GM12878 (cell line): ENCODE results near the gene ANO3. TPM values are rescaled to one million over a fixed set of nuclear protein-coding genes. Genes with fewer than 3 reads are reported as not detected.

Experiments used
- ATAC-seq: fragments of 200-7000 bp; cut with Tn5 transposase; 3 replicates; pipeline ENCODE4 v1.9.1; 2020; ENCODE audit warnings: mild to moderate bottlenecking, moderate library complexity
- BruUV-seq: library from RNA; stranded (reverse); fragments of 400-500 nt; replicated peaks from 2 replicates; lab custom pipeline; 2021; lab: Mats Ljungman, UMichigan
- CTCF ChIA-PET: fragments of 300-600 bp; sonication (Branson Sonifier 250); formaldehyde crosslinking; extraction: SDS; loops from one replicate; lab custom pipeline; 2021; ENCODE audit warnings: inconsistent platforms; lab: Yijun Ruan, JAX
- POLR2A ChIA-PET: fragments of 350-600 bp; formaldehyde crosslinking; extraction: SDS; loops from one replicate; lab custom pipeline; 2021; ENCODE audit warnings: inconsistent platforms; lab: Charles Lee
- RAD21 ChIA-PET: fragments of 300-600 bp; sonication (Branson Sonifier 250); formaldehyde crosslinking; loops from one replicate; lab custom pipeline; 2023; ENCODE audit warnings: antibody characterized with exemption; ENCODE audit not compliant: unreplicated experiment; lab: Charles Lee
- SMC1A ChIA-PET: fragments of 300-600 bp; sonication (Branson Sonifier 250); formaldehyde crosslinking; loops from one replicate; lab custom pipeline; 2023; ENCODE audit not compliant: unreplicated experiment, uncharacterized antibody; lab: Charles Lee
- DNase-seq: peaks from one replicate; pipeline ENCODE4 v3.0.0-alpha.2; 2011; ENCODE audit warnings: low read depth, low spot score
- FAIRE-seq: peaks from 3 replicates; lab custom pipeline; 2011; peaks lifted over from hg19 to GRCh38; lab: Jason Lieb, UNC
- H2AFZ ChIP-seq: 2 replicates; pipeline ENCODE4 v1.6.0; 2011; ENCODE audit warnings: low read depth, low read length, control low read depth; ENCODE audit not compliant: control insufficient read depth
- H3K27ac ChIP-seq: 2 replicates; pipeline ENCODE4 v1.5.1; 2011; ENCODE audit warnings: control low read depth; ENCODE audit not compliant: control insufficient read depth, insufficient read depth
- H3K27me3 ChIP-seq, 2 experiments: replicated peaks in 1 of 2; 2 replicates each; pipeline versions ENCODE4 v1.6.0 to v1.6.1; 2011; ENCODE audit warnings: low read length in 1 of 2; ENCODE audit not compliant: control insufficient read depth in 2 of 2, insufficient read depth in 2 of 2
- H3K36me3 ChIP-seq, 2 experiments: 2 replicates each; pipeline ENCODE4 v1.5.1; 2011; ENCODE audit warnings: low read length in 1 of 2; ENCODE audit not compliant: control insufficient read depth in 2 of 2, insufficient read depth in 2 of 2
- H3K4me1 ChIP-seq: 2 replicates; pipeline ENCODE4 v1.6.1; 2011; ENCODE audit warnings: mild to moderate bottlenecking, low read length, moderate library complexity, mixed read lengths; ENCODE audit not compliant: control insufficient read depth, insufficient read depth
- H3K4me2 ChIP-seq: 2 replicates; pipeline ENCODE4 v1.6.0; 2011; ENCODE audit warnings: control low read depth; ENCODE audit not compliant: control insufficient read depth, insufficient read depth
- H3K4me3 ChIP-seq: fragments of 200-600 bp; sonication (generic); 2 replicates; pipeline ENCODE4 v1.5.1; 2016
- H3K79me2 ChIP-seq: 2 replicates; pipeline ENCODE4 v1.6.0; 2011; ENCODE audit warnings: low read length; ENCODE audit not compliant: control insufficient read depth, insufficient read depth
- H3K9ac ChIP-seq: 2 replicates; pipeline ENCODE4 v1.8.0; 2011; ENCODE audit warnings: low read length, control low read depth, mixed read lengths; ENCODE audit not compliant: control insufficient read depth, insufficient read depth
- H3K9me3 ChIP-seq: replicated peaks from 3 replicates; pipeline ENCODE4 v1.5.1; 2011; ENCODE audit warnings: mild to moderate bottlenecking, low read length; ENCODE audit not compliant: control insufficient read depth, insufficient read depth
- H4K20me1 ChIP-seq: 2 replicates; pipeline ENCODE4 v1.6.0; 2011; ENCODE audit not compliant: control insufficient read depth, insufficient read depth
- BACH1 ChIP-seq: fragments of 450-650 bp; IDR thresholded peaks from 2 replicates; pipeline ENCODE4 v1.6.1; 2017; ENCODE audit warnings: mild to moderate bottlenecking, borderline replicate concordance
- DPF2 ChIP-seq: fragments of 450-650 bp; IDR thresholded peaks from 2 replicates; pipeline ENCODE4 v1.6.1; 2017; ENCODE audit warnings: mild to moderate bottlenecking
- FOXM1 ChIP-seq: IDR thresholded peaks from 2 replicates; pipeline ENCODE4 v1.6.1; 2012; ENCODE audit warnings: low read depth, mild to moderate bottlenecking, inconsistent platforms, low read length, moderate library complexity
- KDM1A ChIP-seq: fragments of 200-600 bp; sonication (generic); IDR thresholded peaks from 2 replicates; pipeline ENCODE4 v1.6.1; 2016; ENCODE audit warnings: borderline replicate concordance
- STAT1 ChIP-seq: fragments of 450-650 bp; conservative IDR thresholded peaks from 2 replicates; pipeline ENCODE4 v1.6.1; 2014; ENCODE audit warnings: antibody characterized with exemption, mild to moderate bottlenecking
- ZNF217 ChIP-seq: fragments of 450-650 bp; IDR thresholded peaks from 2 replicates; pipeline ENCODE4 v1.6.1; 2017; ENCODE audit warnings: antibody characterized with exemption, mild to moderate bottlenecking
- ZZZ3 ChIP-seq: IDR thresholded peaks from 2 replicates; pipeline ENCODE4 v1.6.1; 2011; ENCODE audit warnings: low read depth; ENCODE audit not compliant: control insufficient read depth, insufficient read length
- WGBS: methylation state at CpG from one replicate; pipeline ENCODE4 v1.1.6; 2016; ENCODE audit warnings: low lambda C conversion rate; ENCODE audit not compliant: insufficient replicate concordance, insufficient coverage; ENCODE audit errors: missing lambda C conversion rate; 5-methylcytosine and 5-hydroxymethylcytosine counted together
- in situ Hi-C: fragments of 300-500 bp; cut with MboI; formaldehyde crosslinking; loops from 9 replicates; pipeline ENCODE4 v1.14.3; 2018; ENCODE audit warnings: mixed read lengths
- intact Hi-C: fragments of 100-400 bp; cut with micrococcal nuclease; formaldehyde crosslinking; loops from one replicate; pipeline ENCODE4 v1.14.2; 2022; ENCODE audit not compliant: unreplicated experiment
- polyA plus RNA-seq, 11 experiments: library from polyadenylated mRNA; depleted of rRNA in 4 of 11; unstranded in 6 of 11; stranded (reverse) in 5 of 11; fragments of >200 nt; fragmentation: Nextera tagmentation in 4 of 11; fragmentation: Illumina TruSeq in 1 of 11; extraction: Ambion mirVana in 4 of 11; extraction: Trizol in 1 of 11; gene quantifications; 1 replicate in 1 of 11; 2 replicates in 10 of 11; pipeline versions ENCODE4 v1.2.1 to v1.2.3, GENCODE V29; 2011 to 2016; ENCODE audit warnings: inconsistent platforms in 2 of 11, missing spikeins in 2 of 11, low read depth in 1 of 11
- total RNA-seq, 4 experiments: library from RNA; depleted of rRNA in 3 of 4; stranded (reverse); fragments of >200 nt in 3 of 4; fragmentation: Illumina TruSeq in 1 of 4; extraction: Trizol in 1 of 4; gene quantifications; 2 replicates each; pipeline versions ENCODE4 v1.2.1 to v1.2.3, GENCODE V29; 2013 to 2021
- TF ChIP-seq, protein P1 (sequence below): fragments of 450-650 bp; IDR thresholded peaks from 2 replicates; pipeline ENCODE4 v1.6.1; 2016; ENCODE audit warnings: mild to moderate bottlenecking, moderate library complexity, borderline replicate concordance

ANO3 gene
- total and polyA plus RNA-seq, 10 of the 15 experiments (the other 5 are each of a cell fraction or from before 2014, with no cell fraction given): 0.13 to 5.9 (median 0.44) TPM

DNA sequence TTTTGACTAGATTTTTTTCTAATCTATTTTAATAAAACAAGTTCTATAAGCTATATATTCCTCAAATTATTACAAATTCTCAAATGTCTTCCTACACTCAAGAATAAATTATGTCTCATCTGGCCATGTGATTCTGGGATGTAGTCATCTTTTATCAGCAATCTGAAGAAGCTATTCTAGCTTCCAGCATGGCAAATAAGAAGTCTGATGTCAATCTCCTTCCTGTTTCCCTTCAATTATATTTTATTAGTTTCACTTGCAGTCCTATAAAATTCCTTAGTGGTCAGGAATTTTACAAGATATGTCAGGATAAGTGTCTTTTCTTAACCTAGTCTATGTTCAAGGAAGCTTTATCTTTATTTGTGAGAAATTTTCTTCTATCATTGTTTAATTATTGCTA is 10.4 kb upstream of the ANO3 start (continued):
- TF ChIP-seq, protein P1, sequence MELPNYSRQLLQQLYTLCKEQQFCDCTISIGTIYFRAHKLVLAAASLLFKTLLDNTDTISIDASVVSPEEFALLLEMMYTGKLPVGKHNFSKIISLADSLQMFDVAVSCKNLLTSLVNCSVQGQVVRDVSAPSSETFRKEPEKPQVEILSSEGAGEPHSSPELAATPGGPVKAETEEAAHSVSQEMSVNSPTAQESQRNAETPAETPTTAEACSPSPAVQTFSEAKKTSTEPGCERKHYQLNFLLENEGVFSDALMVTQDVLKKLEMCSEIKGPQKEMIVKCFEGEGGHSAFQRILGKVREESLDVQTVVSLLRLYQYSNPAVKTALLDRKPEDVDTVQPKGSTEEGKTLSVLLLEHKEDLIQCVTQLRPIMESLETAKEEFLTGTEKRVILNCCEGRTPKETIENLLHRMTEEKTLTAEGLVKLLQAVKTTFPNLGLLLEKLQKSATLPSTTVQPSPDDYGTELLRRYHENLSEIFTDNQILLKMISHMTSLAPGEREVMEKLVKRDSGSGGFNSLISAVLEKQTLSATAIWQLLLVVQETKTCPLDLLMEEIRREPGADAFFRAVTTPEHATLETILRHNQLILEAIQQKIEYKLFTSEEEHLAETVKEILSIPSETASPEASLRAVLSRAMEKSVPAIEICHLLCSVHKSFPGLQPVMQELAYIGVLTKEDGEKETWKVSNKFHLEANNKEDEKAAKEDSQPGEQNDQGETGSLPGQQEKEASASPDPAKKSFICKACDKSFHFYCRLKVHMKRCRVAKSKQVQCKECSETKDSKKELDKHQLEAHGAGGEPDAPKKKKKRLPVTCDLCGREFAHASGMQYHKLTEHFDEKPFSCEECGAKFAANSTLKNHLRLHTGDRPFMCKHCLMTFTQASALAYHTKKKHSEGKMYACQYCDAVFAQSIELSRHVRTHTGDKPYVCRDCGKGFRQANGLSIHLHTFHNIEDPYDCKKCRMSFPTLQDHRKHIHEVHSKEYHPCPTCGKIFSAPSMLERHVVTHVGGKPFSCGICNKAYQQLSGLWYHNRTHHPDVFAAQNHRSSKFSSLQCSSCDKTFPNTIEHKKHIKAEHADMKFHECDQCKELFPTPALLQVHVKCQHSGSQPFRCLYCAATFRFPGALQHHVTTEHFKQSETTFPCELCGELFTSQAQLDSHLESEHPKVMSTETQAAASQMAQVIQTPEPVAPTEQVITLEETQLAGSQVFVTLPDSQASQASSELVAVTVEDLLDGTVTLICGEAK: no peak

DNA sequence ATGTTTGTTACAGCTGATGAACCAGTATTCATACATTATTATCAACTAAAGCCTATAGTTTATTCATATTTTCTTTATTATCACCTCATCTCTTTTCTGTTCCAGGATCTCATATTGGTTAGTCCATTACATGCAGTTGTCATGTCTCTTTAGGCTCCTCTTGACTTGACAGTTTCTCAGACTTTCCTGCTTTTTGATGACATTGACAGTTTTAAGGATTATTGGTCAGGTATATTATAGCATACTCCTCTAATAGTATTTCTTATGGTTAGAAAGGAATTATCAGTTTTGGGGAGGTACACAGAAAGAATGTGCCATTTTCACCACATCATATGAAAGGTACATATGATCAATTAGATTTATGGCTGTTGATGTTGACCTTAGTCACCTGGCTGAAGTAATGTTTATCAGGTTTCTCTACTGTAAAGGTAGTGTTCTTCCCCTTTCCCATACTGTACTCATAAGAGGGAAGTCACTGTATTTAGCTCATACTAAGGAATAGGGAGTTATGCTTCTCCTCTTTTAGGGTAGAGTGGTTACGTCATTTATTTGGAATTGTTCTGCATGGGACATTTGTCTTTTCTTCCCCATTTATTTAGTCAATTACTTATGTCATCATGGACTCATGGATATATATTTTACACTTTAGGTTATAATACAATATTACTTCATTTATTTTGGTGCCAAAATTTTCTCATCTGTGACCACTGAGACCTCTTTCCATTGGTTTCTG is 9.4 kb upstream of the ANO3 start:
- no peaks in the 10 kb centered on the region for H3K9me3 ChIP-seq
- H3K27me3 ChIP-seq: no peaks in the 10 kb centered on the region
- H3K27ac ChIP-seq: no peak overlapping the region
- no TSS peak for BruUV-seq
- ChIA-PET SMC1A (interaction anchor here (1.2 to 2.5 kb wide), 2 partner anchors 24 to 921 kb away, joined by 3 to 8 read pairs; no protein-coding TSS in a partner anchor), POLR2A (no interaction called here), CTCF (interaction anchor here (1.6 kb wide), 1 partner anchor 12 kb away, joined by 3 read pairs; no protein-coding TSS in a partner anchor), RAD21 (interaction anchor here (0.5 kb wide), 1 partner anchor 319 kb away, joined by 3 read pairs; no protein-coding TSS in a partner anchor)
- H3K4me3 ChIP-seq: no peak overlapping the region
- DNase-seq (no peak), ATAC-seq (no peak), FAIRE-seq (no peak)
- no peak for TF ChIP-seq ZZZ3
- no peak for TF ChIP-seq DPF2
- no peak for TF ChIP-seq BACH1
- no peak for TF ChIP-seq FOXM1
- no peak for TF ChIP-seq KDM1A
- no peak for TF ChIP-seq STAT1
- no peak for TF ChIP-seq ZNF217
- in situ Hi-C loops (no loop called here), intact Hi-C loops (no loop called here)
- 60% methylated on average over 1 of the region's 1 CpG for whole genome bisulfite sequencing
- H3K4me2 ChIP-seq: no peak overlapping the region
- H3K79me2 ChIP-seq: no peaks in the 10 kb centered on the region
- H3K4me1 ChIP-seq: no peaks in the 10 kb centered on the region
- no peaks in the 10 kb centered on the region for H4K20me1 ChIP-seq
- no peaks in the 10 kb centered on the region for H3K36me3 ChIP-seq
- no peak overlapping the region for H3K9ac ChIP-seq
- no peak overlapping the region for H2AFZ ChIP-seq
